Measurements from ENCODE around the gene FRS2. TPM values are rescaled to one million over a fixed set of nuclear protein-coding genes. Genes with fewer than 3 reads are reported as not detected.

The FRS2 gene
- total and polyA plus RNA-seq, 2 experiments from 2014 or later = 15.9 to 43.2 TPM

DNA sequence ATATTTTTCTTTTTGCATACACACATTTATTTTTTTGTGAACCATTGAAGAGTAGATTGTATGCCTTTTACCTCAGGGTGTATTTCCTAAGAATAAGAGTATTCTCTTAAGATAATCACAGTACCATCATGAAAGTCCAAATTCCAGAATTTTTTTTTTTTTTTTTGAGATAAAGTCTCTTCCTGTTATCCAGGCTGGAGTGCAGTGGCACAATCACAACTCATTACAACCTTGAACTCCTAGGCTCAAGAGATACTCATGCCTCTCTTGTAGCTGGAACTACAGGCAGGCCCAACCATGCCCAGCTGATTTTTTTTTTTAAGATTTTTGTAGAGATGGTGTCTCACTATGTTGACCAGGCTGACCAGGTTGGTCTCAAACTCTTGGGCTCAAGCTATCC is 10.9 kb downstream of the FRS2 start:
- H3K4me1 ChIP-seq (ENCODE audit: low read depth) = peaks cover 40% of the 10 kb centered on the region
- no peak overlapping the region for H3K27ac ChIP-seq
- TF ChIP-seq, protein P1, sequence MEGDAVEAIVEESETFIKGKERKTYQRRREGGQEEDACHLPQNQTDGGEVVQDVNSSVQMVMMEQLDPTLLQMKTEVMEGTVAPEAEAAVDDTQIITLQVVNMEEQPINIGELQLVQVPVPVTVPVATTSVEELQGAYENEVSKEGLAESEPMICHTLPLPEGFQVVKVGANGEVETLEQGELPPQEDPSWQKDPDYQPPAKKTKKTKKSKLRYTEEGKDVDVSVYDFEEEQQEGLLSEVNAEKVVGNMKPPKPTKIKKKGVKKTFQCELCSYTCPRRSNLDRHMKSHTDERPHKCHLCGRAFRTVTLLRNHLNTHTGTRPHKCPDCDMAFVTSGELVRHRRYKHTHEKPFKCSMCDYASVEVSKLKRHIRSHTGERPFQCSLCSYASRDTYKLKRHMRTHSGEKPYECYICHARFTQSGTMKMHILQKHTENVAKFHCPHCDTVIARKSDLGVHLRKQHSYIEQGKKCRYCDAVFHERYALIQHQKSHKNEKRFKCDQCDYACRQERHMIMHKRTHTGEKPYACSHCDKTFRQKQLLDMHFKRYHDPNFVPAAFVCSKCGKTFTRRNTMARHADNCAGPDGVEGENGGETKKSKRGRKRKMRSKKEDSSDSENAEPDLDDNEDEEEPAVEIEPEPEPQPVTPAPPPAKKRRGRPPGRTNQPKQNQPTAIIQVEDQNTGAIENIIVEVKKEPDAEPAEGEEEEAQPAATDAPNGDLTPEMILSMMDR (IDR thresholded peaks at IDR 0.05; ENCODE audit: low read depth, low read length) = no peak
- H3K36me3 ChIP-seq = no peaks in the 10 kb centered on the region
- no peak overlapping the region for H3K4me3 ChIP-seq
- no peaks in the 10 kb centered on the region for H3K27me3 ChIP-seq
- no peaks in the 10 kb centered on the region for H3K9me3 ChIP-seq (ENCODE audit: low read depth)
- no peak for DNase-seq (ENCODE audit: low read depth in 1 of 2, low spot score in 1 of 2)

DNA sequence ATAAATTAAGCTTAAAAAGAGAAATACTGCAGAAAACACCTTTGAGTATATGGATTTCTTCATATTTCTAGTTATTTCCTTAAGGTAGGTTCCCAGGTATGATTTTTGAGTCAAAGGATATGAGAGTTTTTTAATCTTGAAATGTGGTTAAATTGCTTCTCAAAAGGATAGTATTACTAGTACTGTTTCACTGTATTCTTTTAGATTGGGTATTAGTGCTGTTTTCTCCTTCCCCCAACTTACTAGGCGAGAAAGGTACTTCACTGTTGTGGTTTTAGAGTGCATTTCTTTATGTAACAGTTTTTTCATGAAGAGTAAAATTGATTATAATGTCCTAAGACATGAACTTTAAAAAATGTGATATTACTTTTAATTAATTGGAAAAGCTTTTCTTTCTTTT is 13.5 kb downstream of the FRS2 start:
- DNase-seq (ENCODE audit: low read depth in 1 of 2, low spot score in 1 of 2) = no peak
- Histone ChIP-seq H3K4me3 (no peak overlapping the region), H3K9me3 (ENCODE audit: low read depth) (no peaks in the 10 kb centered on the region), H3K4me1 (ENCODE audit: low read depth) (peaks cover 32% of the 10 kb centered on the region), H3K27me3 (no peaks in the 10 kb centered on the region), H3K36me3 (no peaks in the 10 kb centered on the region), H3K27ac (peak overlapping the region; percentile 78)
- TF ChIP-seq, protein P1 (IDR thresholded peaks at IDR 0.05; ENCODE audit: low read depth, low read length) = no peak

DNA sequence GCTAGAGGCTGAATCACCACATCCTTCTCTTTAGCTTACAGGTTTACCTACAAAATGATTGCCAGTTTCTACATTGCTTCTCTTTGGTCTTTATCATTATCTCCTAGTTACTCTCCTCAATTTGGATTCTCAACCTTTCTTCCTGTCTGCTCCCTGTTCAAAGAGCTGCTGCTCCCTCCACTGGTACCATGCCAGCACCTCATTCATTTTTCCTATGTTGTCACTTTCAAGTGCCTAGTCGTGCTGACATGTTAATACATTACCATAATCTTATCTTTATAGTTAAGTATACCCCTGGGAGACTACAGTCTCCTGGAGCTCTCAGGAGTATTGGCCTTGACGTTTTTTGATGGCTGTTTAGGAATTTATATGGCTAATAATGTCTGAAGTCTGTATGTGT is 14.2 kb downstream of the FRS2 start:
- no peaks in the 10 kb centered on the region for H3K27me3 ChIP-seq
- H3K4me3 ChIP-seq = no peak overlapping the region
- DNase-seq (ENCODE audit: low read depth in 1 of 2, low spot score in 1 of 2) = peak in 1 of 2 donors; percentile 82
- H3K27ac ChIP-seq = peak overlapping the region; percentile 78
- H3K9me3 ChIP-seq (ENCODE audit: low read depth) = no peaks in the 10 kb centered on the region
- no peaks in the 10 kb centered on the region for H3K36me3 ChIP-seq
- TF ChIP-seq, protein P1 (IDR thresholded peaks at IDR 0.05; ENCODE audit: low read depth, low read length) = no peak
- peaks cover 28% of the 10 kb centered on the region for H3K4me1 ChIP-seq (ENCODE audit: low read depth)

DNA sequence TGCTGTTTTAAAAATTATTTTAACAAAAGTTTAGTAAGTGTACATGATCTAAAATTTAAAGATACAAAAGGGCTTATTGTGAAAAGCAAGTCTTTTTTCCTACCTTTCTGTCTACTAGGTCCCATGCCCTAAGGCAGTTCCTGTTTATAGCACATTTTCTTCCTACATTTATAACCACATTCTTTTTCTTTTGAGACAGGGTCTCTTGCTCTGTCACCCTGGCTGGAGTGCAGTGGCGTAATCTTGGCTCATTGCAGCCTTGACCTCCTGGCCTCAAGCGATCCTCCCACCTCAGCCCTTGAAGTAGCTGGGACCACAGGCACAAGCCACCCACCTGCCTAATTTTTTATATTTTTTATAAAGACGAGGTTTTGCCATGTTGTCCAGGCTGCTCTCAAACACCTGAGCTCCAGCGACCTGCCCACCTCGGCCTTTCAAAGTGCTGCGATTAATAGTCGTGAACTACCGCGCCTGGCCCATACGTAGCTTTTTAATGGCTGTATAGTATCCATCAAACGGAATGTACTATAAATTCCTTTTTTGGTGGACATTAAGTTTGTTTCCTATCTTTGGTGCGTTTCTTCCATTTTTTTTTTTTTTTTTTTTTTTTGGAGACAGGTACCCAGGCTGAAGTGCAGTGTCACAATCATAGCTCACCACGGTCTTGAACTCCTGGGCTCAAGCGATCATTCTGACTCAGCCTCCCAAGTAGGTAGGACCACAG is 20.9 kb downstream of the FRS2 start:
- Histone ChIP-seq H3K9me3 (ENCODE audit: low read depth) (no peaks in the 10 kb centered on the region), H3K36me3 (no peaks in the 10 kb centered on the region), H3K4me3 (no peak overlapping the region), H3K4me1 (ENCODE audit: low read depth) (peaks cover 5% of the 10 kb centered on the region), H3K27me3 (no peaks in the 10 kb centered on the region), H3K27ac (peak overlapping the region; percentile 65)
- TF ChIP-seq, protein P1 (IDR thresholded peaks at IDR 0.05; ENCODE audit: low read depth, low read length) = no peak
- DNase-seq (ENCODE audit: low read depth in 1 of 2, low spot score in 1 of 2) = no peak

DNA sequence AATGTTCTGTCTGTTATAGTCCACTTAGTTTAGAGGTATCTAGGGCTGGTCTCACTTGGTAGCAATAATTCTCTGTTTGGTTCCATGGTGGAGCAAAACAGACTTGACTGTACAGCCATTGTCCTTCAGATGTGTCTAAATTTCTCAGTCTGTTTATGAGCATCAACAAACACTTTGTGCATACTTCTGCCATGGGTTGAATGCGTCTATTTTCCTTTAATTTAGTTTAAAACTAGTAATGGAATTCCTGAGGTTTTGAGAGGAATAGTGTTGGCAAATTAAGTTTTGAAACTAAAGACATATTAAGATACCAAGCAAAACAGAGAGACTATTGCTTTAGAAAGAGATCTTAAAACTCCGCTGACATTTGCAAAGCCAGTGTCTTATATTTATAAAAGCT is 22.6 kb downstream of the FRS2 start:
- H3K4me1 ChIP-seq (ENCODE audit: low read depth) = peaks cover 5% of the 10 kb centered on the region
- no peak overlapping the region for H3K27ac ChIP-seq
- no peak for DNase-seq (ENCODE audit: low read depth in 1 of 2, low spot score in 1 of 2)
- no peaks in the 10 kb centered on the region for H3K27me3 ChIP-seq
- TF ChIP-seq, protein P1 (IDR thresholded peaks at IDR 0.05; ENCODE audit: low read depth, low read length) = no peak
- H3K4me3 ChIP-seq = no peak overlapping the region
- no peaks in the 10 kb centered on the region for H3K36me3 ChIP-seq
- no peaks in the 10 kb centered on the region for H3K9me3 ChIP-seq (ENCODE audit: low read depth)
